GM18520 (cell line): ENCODE results near the gene PIEZO2.
"Not testable (repeated sequence)": the region's sequence is repeated elsewhere in the genome, so short reads cannot be mapped to it uniquely, and the experiment has no call there.

ENCODE experiments used
- ATAC-seq: cut with Tn5 transposase; IDR thresholded peaks from one replicate; pipeline ENCODE4 v1.9.1; 2021; ENCODE audit not compliant: unreplicated experiment

PIEZO2 gene

GRCh38 chr18:11150271-11150615 lies 874 bp upstream of the PIEZO2 start:
- ATAC-seq, result no peak

- peak; percentile 13 for ATAC-seq
Observed at GRCh38 chr18:11148680-11149440, 509 bp downstream of the PIEZO2 start.

GRCh38 chr18:11147962-11148679 lies 1.2 kb downstream of the PIEZO2 start:
- no peak for ATAC-seq

- ATAC-seq, result no peak
Observed at GRCh38 chr18:11147371-11147951, 1.9 kb downstream of the PIEZO2 start.

GRCh38 chr18:11146947-11147345 lies 2.4 kb downstream of the PIEZO2 start:
- ATAC-seq, result no peak

GRCh38 chr18:11146238-11146946 lies 3.0 kb downstream of the PIEZO2 start:
- no peak for ATAC-seq

- ATAC-seq, result no peak
Observed at GRCh38 chr18:11145413-11146191, 3.8 kb downstream of the PIEZO2 start.

GRCh38 chr18:11137400-11137799 lies 12.0 kb downstream of the PIEZO2 start:
- ATAC-seq, result no peak

- no peak for ATAC-seq
Observed at GRCh38 chr18:11136241-11136640, 13.1 kb downstream of the PIEZO2 start.

GRCh38 chr18:11134940-11135339 lies 14.4 kb downstream of the PIEZO2 start:
- no peak for ATAC-seq

GRCh38 chr18:11129059-11129458 lies 20.3 kb downstream of the PIEZO2 start:
- not testable (repeated sequence) for ATAC-seq

- no peak for ATAC-seq
Observed at GRCh38 chr18:11125492-11126315, 23.7 kb downstream of the PIEZO2 start.

- ATAC-seq, result no peak
Observed at GRCh38 chr18:11124054-11124453, 25.3 kb downstream of the PIEZO2 start.

GRCh38 chr18:11121443-11121849 lies 27.9 kb downstream of the PIEZO2 start:
- no peak for ATAC-seq

GRCh38 chr18:11119959-11120587 lies 29.3 kb downstream of the PIEZO2 start:
- no peak for ATAC-seq

- no peak for ATAC-seq
Observed at GRCh38 chr18:11119550-11119949, 29.8 kb downstream of the PIEZO2 start.

GRCh38 chr18:11118051-11118766 lies 31.2 kb downstream of the PIEZO2 start:
- no peak for ATAC-seq

- no peak for ATAC-seq
Observed at GRCh38 chr18:11115276-11115675, 34.1 kb downstream of the PIEZO2 start.

- ATAC-seq, result no peak
Observed at GRCh38 chr18:11114653-11115052, 34.7 kb downstream of the PIEZO2 start.
